ENCODE results near the gene PITX1. TPM values are rescaled to one million over a fixed set of nuclear protein-coding genes. Genes with fewer than 3 reads are reported as not detected.
"Not testable (repeated sequence)": the region's sequence is repeated elsewhere in the genome, so short reads cannot be mapped to it uniquely, and the experiment has no call there.

PITX1 gene
- total RNA-seq = not detected
- long read RNA-seq = 0 reads

DNA sequence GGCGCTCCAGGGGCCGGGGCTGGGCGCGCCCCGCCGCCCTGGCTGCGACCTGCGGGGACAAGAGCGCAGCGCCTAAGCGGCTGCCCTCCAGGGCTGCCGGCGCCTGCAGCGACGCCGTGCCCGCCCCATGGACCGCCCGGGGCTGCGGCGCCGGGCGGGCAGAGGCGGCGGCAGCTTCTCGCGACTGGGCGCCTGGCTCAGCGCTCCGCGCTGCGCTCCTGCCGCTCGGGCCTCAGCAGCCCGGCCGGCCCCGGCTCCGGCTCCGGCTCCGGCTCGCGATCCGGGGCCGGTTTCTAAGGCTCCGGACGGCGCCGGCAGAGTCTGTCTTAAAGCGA, at the start of gene PITX1:
Gene PITX1 (minus strand): TSS at position 328 of the 335 bp plus-strand sequence. CDS start 347 bp downstream, outside the sequence.
- intact Hi-C loops (cut with DNase I) = loop anchor here (10.0 kb wide), 1 partner anchor 301 kb away; no protein-coding TSS in a partner anchor
- ATAC-seq (no peak), DNase-seq (ENCODE audit: missing footprints) (no peak)

DNA sequence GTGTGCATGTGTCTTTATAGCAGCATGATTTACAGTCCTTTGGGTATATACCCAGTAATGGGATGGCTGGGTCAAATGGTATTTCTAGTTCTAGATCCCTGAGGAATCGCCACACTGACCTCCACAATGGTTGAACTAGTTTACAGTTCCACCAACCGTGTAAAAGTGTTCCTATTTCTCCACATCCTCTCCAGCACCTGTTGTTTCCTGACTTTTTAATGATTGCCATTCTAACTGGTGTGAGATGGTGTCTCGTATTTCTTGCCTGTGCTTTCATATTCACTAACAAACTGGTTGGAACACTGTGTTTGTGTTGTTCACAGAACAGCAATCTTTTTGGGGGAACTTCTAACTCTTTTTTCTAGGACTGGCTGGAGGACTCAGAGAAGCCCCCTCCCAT, 49.3 kb upstream of the PITX1 start:
- ATAC-seq; intact Hi-C loops (cut with DNase I); DNase-seq (ENCODE audit: missing footprints): not testable (repeated sequence)

DNA sequence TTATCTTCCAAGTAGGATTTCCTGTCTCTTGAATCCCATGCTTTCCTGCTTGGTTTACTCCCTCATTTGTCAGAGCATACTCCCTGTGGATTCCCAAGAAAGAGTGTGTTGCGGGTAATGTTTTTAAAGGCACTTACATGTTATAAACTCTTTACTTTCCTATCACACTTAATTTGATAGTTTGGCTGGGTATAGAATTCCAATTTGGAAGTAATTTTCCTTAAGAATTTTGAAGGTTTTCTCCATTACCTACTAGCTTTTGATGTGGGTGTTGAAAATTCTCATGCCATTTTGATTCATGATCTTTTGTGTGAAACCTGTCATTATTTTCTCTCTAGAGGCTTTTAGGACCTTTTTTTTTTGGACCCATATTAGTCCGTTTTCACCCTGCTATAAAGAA, 47.2 kb upstream of the PITX1 start:
- no peak for ATAC-seq
- intact Hi-C loops (cut with DNase I) = no loop called here
- no peak for DNase-seq (ENCODE audit: missing footprints)

DNA sequence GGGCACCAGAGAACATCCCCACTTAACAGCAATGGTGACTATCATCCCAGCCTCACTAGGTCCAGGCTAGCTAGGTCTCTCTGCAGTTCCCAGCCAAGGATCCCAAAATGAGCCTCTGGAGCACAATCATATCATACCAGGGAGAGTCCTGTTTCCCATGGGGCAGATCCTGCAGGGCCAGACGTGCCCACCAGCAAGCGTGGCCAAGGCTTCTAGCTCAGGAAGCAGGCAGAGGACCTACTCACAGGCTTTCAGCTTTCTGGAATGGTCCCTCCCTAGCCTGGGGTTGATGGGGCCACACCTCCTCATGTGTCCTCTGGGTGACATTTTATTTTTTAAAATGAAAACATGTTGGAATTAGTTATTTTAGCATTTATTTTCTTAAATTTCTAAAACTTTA, 45.7 kb upstream of the PITX1 start:
- ATAC-seq = no peak
- DNase-seq (ENCODE audit: missing footprints) = no peak
- intact Hi-C loops (cut with DNase I) = no loop called here

DNA sequence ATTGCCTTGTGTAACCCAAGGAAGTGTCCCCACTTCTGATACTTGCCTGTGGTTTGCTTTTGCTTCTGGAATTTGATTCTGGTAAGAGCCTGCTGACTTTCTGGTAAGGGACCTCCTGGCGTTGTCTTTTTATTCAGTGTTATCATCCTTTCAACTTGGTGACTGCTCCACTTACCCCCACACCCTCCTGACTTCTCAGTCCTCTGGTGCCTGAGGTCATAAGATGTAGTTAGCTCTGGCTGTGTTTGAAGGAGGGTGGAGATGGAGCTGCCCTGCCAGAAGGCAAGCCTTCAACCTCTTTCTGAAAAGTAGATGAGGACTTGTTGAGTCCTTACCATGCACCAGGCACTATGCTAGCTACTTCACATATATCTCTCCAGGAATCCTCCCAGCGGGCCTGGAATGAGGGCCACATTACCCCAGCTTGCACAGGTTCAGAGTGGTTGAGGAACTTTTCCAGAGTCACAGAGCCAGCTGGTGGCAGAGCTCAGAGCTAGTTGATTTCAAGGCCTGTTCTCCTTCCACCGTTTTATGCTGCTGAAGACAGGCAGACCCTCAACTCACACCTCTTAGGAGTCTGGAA, 45.2 kb upstream of the PITX1 start:
- ATAC-seq = no peak
- intact Hi-C loops (cut with DNase I) = no loop called here
- no peak for DNase-seq (ENCODE audit: missing footprints)

DNA sequence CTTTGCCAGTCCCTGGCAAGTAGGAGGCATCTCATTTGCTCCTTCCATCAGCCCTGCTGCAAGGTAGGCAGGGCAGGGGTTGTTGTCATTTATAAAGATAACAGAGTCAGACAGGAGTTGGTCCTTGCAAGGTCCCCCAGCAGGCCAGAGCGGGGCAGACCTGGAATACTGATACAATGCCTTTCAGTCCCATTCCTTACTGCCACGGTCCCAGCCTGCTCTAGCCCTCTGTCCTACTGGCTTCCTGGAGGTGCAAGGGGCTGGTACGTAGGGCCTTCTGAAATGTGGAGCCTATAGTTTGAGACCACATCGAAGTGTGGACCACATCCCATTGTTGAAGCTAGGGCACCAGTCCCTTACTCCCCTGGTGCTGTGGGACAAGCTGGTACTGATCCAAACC, 42.8 kb upstream of the PITX1 start:
- no peak for DNase-seq (ENCODE audit: missing footprints)
- ATAC-seq = no peak
- intact Hi-C loops (cut with DNase I) = no loop called here

DNA sequence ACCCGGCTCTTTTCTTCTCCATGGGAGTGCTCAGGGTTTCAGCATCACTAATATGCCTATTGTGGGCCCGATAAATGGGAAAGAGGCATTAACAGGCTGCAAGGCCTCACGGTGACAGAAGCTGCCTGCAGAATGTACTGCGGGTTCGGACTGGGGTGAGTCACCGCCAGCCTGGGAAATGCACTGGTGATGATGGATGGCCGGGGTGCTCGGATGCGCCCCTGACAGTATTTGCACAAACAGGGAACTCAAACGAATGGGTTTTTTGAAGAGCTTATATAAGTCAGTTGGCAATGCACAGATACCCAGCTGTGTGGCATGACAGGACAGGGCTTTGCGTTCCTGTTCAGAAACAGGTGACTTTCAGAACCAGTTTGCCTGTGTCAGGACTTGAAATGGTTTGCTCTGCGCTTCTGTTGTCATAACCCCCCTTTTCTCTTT, 42.0 kb upstream of the PITX1 start:
- DNase-seq (ENCODE audit: missing footprints) = no peak
- no peak for ATAC-seq
- intact Hi-C loops (cut with DNase I) = no loop called here

DNA sequence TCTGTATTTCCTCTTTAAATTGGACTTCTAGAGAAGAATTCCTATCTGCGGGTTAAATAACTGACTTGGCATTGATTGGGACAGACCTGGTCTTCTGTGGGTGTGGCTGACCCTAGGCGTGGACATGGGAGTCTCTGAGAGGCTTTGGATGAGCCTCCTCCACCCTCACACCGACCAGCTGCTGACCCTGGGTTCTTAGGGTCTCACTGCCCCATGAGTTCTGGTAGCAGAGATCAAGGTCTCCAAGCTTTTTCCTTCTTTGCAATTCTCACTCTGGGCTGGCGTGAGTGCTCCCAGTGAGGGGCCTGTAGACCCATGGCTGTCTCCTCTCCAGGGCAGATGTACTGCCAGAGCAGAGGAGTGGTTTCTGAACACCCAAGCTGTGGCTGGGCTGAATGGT, 41.6 kb upstream of the PITX1 start:
- ATAC-seq = no peak
- no peak for DNase-seq (ENCODE audit: missing footprints)
- intact Hi-C loops (cut with DNase I) = no loop called here

DNA sequence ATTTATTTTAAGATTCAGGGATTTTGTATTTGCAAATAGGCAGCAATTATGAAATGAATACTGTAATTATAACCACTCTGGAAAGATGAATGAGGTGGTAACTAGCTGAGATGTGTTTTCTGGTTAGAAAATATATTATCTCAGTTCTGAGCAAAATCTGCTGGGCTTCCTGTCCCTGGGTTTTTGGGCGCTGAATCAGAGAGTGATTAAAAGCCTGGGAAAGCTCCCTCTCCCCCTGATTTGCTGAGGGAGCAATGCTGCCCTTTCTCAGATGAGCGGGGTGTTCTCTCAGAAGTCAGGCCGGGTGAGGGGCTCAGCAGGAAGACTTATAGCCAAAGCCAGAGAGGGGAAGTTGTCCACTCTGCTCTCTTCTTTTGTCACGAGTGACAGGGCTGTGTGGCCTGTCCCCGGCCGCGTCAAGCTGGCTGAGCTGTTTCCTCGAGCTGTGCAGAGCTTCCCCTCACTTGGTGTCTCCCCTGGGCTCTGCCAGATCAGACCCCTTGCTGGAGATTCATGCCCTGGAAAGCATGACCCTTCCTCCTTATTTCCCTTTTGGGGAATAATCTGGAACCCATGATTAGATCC, 39.8 kb upstream of the PITX1 start:
- intact Hi-C loops (cut with DNase I) = no loop called here
- DNase-seq (ENCODE audit: missing footprints) (no peak), ATAC-seq (no peak)

DNA sequence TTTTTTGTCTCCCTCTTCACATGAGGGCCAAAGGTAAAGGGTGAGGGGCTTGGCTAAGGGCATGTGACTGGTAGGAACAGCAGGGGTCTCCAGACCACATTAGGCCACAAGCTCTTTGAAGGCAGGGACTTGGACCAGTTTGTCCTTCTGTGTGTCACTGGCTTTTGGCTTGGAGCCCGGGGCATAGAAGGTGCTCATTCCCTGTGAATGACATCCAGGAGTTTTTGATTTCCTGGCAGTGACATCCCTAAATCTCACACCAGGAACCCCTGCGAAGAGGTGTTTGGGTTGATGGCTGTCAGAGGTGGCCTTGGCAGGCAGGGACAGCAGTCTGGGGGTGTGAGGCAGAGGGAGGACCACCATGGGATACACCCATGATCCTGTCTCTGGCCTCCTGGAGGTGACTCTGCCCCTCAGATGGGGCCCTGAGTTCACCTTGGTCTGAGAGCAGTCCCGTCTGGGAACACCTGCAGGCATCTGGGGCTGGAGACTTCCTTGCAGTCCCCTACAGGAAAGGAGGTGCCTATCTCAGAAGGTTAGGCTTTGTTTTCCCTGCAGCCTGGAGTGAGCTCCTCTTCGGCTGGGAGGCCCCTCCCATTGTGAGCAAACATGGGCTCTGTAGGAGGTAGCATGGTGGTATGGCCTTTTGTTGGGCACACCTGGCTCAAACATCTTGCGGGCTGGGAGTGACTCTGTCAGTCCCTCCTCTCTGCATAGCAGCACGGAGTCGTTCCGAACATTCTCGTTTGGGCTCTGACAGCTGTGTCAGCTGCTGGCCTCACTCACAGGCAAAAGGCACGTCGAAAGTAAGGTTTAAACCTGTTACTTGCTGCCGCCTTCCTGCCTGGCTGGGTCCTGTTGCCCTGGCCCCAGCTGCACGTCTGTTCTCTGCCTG, 38.6 kb upstream of the PITX1 start:
- intact Hi-C loops (cut with DNase I) = no loop called here
- ATAC-seq = no peak
- DNase-seq (ENCODE audit: missing footprints) = no peak

DNA sequence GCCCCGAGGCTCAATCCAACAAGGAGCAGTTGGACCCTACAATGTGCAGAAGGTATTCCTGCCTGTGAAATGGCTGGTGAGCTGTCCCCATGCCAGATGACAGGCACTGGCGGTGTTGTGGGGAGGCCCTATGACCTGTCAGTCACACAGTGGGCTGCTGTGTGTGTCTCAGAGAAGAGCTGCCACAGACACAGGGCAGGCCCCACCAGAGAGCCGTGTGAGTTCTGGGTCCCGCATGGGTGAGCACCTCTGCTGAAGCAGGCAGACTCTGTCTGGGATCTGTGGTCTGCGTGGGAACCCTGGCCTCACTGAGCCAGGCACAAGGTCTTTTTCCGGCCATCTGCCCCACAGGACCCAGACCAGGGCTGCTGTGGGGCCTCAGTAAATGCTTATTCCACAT, 37.3 kb upstream of the PITX1 start:
- no peak for ATAC-seq
- no peak for DNase-seq (ENCODE audit: missing footprints)
- intact Hi-C loops (cut with DNase I) = no loop called here

DNA sequence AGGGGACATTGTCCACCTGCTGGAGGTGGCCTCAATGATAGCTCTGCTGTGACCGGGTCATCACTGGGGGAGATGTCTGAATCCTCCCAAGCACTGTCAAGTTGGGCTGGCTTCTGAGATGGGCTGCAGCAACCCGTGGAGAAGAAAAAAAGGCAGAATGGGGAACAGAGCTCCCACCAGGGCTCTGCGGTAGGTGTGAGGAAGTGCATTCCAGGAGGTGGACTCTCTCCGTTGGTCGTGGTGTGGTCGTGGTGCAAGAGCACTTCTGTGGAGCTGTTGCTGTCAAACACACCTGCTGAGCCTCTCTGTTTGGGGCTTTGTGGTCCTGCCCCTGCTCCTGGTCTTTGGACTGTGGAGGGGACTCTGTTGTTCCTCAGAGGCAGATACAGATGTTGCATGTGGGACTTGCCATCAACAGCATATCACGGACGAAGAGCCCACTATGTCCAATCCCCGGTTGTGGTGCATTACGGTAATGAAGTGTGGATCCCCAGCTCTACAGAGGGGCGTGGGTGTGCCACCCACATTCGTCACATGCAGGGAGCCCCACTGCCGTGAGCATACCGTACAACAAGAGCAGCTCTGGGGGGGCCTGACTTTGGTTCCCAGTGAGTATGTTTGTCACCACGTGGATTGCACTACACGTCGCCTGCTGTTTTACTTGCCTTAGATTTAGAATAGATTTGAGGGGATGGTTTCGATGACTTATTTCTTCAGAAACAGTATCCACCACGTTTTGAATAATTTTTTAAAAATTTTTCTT, 36.0 kb upstream of the PITX1 start:
- ATAC-seq (no peak), DNase-seq (ENCODE audit: missing footprints) (no peak)
- intact Hi-C loops (cut with DNase I) = no loop called here

DNA sequence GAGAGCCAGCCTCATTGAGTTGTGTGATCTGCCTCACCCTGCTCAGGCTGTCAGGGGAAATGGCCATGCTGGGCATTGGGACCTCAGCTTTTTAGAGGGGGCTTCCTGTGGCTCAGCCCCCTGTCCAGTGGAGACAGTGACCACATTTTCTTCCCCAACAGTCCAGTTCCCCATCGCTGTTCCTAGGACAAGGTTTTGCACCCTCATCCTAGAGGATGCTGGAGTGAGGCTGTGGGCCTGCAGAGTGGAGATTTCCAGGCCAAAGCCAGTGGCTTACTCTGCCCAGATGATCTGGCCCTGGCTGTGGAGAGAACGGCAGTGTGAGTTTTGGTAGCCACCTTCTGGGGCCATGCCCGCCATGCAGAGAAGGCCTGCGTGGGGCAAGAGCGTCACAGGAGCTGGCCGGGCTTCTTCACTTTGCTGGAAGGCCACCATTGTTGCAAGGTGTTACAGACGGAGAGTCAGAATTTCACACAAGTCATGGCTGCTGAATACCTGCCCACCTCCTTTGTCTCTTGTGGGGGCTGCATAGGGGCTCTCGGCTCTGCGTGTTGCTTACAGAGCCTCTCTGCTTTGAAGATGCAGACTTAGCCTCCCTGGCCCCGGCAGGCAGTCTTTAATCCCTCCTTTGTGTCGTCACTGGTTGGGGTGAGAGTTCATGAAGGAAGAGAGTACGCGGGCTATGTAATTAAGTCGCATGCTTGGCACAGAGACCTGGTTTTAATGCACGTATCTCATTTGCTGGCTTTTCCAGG, 35.2 kb upstream of the PITX1 start:
- intact Hi-C loops (cut with DNase I) = no loop called here
- ATAC-seq (no peak), DNase-seq (ENCODE audit: missing footprints) (no peak)

DNA sequence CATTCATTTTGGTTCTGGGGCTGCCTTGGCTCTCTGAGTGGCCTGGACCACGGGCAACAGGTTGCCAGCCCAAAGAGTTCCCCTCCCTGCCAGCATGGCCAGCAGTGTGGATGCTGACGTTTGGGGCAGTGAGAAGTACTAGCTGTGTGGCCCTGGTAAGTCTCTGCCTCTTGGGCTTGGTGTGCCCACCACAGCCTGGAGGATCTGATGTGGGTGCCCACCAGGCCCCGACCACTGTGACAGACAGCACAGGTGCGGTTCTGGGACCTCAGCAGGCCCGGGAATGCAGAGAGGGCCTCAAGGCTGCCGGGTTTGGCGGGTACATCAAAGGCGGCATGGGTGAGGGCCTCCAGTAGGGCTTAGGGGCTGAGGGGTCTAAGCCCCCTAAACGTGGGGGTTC, 33.6 kb upstream of the PITX1 start:
- ATAC-seq (no peak), DNase-seq (ENCODE audit: missing footprints) (no peak)
- intact Hi-C loops (cut with DNase I) = no loop called here

DNA sequence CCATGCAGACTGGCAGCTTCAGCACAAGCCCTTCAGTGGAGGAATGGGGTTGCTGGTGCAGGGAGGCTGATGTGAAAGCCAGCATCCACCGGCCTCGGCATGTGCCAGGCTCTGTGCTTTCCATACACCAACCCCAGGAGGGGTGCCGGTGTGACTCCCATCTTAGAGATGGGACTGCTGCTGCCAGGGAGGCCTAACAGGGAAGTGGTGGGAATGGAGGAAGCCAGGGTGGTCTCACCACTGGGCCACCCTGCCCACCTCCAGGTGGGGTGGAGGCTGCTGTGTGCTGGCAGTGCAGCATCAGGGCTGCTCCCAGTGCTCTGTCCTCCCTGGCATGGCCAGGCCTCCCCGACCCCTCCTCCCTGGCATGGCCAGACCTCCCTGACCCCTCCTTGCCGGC, 32.8 kb upstream of the PITX1 start:
- no peak for ATAC-seq
- intact Hi-C loops (cut with DNase I) = no loop called here
- DNase-seq (ENCODE audit: missing footprints) = no peak

DNA sequence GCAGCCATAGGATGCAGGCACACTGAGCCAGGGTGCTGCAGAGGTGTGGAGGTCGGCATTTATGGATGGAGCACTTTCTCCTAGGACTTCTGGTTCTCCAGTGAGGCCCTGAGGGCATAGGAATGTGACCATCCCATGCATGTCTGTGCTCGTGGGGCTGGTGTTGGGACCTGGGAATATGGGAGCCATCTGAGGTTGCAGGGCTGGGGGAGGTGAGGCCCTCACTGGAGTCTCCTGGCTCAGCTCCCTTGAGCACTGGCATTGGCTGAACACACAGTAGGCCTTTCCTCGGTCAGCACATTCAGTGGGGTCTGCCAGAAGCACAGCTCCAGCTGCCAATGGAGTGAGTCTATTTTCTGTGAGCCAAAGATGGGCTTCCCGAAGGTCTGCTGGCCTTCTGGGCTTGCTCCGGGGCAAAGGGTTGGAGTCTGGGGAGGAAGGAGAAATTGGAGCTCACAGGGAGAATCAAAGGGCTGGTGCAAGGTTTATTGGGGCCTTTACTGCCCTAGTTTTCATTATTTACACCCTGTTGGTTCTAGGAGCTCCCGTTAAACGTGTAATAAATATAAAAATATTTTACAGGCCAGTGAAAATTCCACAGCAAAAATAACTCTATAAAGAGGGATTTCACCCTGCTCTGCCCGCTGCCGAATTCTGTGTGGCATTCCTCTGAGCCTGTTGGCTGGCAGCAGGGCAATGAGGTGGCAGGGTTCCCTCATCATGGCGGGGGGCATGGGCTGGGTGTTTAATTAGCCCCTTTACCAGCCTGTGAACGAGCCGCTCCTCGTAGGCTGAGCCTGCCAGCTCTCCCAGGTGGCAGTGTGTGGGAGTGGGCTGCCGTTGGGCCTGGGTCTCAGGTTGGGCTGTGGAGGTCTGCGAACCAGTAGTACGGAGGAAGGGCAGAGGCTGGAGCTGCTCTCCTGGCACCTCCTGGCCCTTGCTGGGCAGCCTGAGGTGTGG, 31.6 kb upstream of the PITX1 start:
- ATAC-seq (no peak), DNase-seq (ENCODE audit: missing footprints) (no peak)
- intact Hi-C loops (cut with DNase I) = no loop called here

DNA sequence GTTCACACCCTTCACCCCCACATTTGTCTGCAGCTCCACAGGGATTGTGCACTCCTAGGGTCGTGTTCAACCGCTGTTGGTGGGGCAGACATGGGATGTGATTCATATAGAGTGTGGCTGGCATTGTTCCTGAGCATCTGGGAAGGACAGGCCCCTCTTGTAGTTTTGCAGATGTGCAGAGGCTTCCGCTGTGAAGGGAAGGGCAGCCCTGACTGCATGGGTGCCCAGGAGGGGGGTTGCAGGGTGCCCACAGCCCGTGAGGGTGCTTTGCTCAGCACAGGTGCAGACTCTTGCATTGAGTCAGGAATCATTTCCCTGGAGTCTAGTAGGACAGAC, 30.2 kb upstream of the PITX1 start:
- DNase-seq (ENCODE audit: missing footprints) (no peak), ATAC-seq (no peak)
- intact Hi-C loops (cut with DNase I) = no loop called here
